NCI-H1417 treated with DMSO at 0.1 percent for 48 hours (cell line): ENCODE results near the gene HDAC10.

ENCODE experiments used
- DNase-seq: peaks from one replicate; lab custom pipeline; 2025; lab: John Stamatoyannopoulos, UW

The HDAC10 gene

DNA sequence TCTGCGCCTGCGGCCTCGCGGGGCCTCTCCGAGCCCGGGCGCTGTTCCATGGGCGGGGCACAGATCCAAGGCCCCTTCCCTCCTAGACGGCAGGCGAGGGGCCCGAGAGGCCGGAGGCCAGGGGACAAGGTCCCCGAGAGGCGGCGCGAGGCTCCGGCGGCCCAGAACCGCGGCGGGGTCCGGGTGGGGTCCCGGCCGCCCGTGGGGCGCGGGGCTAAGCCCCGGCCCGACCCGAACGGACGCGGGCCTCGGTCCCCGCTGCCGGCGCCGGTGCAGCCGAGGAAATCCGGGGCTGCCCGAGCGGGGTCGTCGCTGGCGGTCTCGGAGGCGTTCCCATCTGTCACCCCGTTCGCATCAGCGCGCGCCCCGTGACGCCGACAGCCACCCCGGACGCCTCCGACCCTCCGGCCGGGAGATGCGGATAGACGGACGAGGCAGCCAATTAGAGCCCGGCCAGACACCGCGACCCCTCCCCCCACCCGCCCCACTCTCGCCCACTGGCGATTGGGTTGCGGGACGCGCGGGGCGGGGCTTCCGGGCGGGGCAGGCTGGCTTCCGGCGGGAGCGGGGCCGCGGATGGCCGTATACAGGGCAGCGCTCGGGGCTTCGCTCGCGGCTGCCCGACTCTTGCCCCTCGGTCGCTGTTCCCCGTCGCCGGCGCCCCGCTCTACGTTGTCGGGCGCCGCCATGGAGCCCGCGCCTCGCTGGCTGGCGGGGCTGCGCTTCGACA is 50.4 kb downstream of the HDAC10 start, which contains the start of gene SELENOO:
Gene SELENOO (plus strand): TSS at position 551 of the 730 bp plus-strand sequence. CDS start 26 bp downstream, at position 577.
- no peak for DNase-seq

GRCh38 chr22:50199829-50200460 is 51.1 kb downstream of the HDAC10 start:
- DNase-seq, result no peak

- no peak for DNase-seq
Observed at GRCh38 chr22:50199251-50199721, 51.8 kb downstream of the HDAC10 start.

GRCh38 chr22:50198624-50199017 is 52.4 kb downstream of the HDAC10 start:
- DNase-seq, result no peak

DNA sequence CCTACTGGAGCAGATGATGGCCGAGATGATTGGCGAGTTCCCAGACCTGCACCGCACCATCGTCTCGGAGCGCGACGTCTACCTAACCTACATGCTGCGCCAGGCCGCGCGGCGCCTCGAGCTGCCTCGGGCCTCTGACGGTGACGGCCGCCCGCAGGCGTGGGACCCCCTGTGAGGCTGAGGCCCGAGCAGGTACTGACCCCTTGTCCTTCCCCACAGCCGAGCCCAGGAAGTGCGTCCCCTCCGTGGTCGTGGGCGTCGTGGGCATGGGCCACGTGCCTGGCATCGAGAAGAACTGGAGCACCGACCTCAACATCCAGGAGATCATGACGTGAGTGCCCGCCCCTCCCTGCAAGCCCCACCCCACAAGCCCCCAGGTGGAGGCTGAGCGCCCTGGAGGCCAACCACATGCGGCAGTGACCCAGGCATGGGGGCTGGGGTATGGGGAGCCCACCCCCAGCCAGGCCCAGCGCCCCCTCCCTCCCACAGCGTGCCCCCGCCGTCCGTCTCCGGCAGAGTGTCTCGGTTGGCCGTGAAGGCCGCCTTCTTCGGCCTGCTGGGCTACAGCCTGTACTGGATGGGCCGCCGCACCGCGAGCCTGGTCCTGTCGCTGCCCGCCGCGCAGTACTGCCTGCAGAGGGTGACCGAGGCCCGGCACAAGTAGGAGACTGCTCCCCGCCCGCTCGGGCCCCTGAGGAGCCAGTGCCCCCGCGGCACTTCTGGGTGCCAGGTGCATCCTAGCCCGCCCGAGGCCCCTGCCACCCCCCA is 53.0 kb downstream of the HDAC10 start:
- DNase-seq, result no peak

GRCh38 chr22:50197000-50197800 is 53.9 kb downstream of the HDAC10 start:
- DNase-seq, result no peak

GRCh38 chr22:50196256-50196655 is 54.8 kb downstream of the HDAC10 start:
- DNase-seq, result no peak
